Large intestine (tissue), 3 donors: ENCODE data around the gene SLC6A4. TPM values are rescaled to one million over a fixed set of nuclear protein-coding genes. Genes with fewer than 3 reads are reported as not detected.
"Not testable (repeated sequence)": the region's sequence is repeated elsewhere in the genome, so short reads cannot be mapped to it uniquely, and the experiment has no call there.

Source experiments
- DNase-seq, 2 donors: peaks; one replicate each; pipeline versions ENCODE4 v3.0.0 to v3.0.0-alpha.2; 2013
- H3K27ac ChIP-seq: one replicate; pipeline ENCODE4 v1.5.1; 2013; ENCODE audit warnings: low read length
- H3K27me3 ChIP-seq: 2 replicates; pipeline ENCODE4 v1.6.1; 2013; ENCODE audit warnings: low read length; ENCODE audit not compliant: control insufficient read depth, insufficient read depth
- H3K36me3 ChIP-seq: 2 replicates; pipeline ENCODE4 v1.6.1; 2013; ENCODE audit warnings: low read length; ENCODE audit not compliant: control insufficient read depth, insufficient read depth
- H3K4me1 ChIP-seq: one replicate; pipeline ENCODE4 v1.6.1; 2013; ENCODE audit warnings: low read length; ENCODE audit not compliant: control insufficient read depth, insufficient read depth
- H3K4me3 ChIP-seq: one replicate; pipeline ENCODE4 v1.5.1; 2013; ENCODE audit warnings: low read length
- H3K9me3 ChIP-seq: one replicate; pipeline ENCODE4 v1.6.1; 2013; ENCODE audit warnings: mild to moderate bottlenecking, low read depth, low read length, moderate library complexity; ENCODE audit not compliant: control insufficient read depth
- WGBS: methylation state at CpG from one replicate; pipeline ENCODE4 v1.1.5; 2013; ENCODE audit warnings: low lambda C conversion rate; ENCODE audit not compliant: insufficient coverage; 5-methylcytosine and 5-hydroxymethylcytosine counted together
- polyA plus RNA-seq: library from polyadenylated mRNA; unstranded; fragments of 120-200 nt; gene quantifications from one replicate; pipeline ENCODE4 v1.2.1, GENCODE V29; 2013

The SLC6A4 gene
- polyA plus RNA-seq, 1 donor: 30.1 TPM

DNA sequence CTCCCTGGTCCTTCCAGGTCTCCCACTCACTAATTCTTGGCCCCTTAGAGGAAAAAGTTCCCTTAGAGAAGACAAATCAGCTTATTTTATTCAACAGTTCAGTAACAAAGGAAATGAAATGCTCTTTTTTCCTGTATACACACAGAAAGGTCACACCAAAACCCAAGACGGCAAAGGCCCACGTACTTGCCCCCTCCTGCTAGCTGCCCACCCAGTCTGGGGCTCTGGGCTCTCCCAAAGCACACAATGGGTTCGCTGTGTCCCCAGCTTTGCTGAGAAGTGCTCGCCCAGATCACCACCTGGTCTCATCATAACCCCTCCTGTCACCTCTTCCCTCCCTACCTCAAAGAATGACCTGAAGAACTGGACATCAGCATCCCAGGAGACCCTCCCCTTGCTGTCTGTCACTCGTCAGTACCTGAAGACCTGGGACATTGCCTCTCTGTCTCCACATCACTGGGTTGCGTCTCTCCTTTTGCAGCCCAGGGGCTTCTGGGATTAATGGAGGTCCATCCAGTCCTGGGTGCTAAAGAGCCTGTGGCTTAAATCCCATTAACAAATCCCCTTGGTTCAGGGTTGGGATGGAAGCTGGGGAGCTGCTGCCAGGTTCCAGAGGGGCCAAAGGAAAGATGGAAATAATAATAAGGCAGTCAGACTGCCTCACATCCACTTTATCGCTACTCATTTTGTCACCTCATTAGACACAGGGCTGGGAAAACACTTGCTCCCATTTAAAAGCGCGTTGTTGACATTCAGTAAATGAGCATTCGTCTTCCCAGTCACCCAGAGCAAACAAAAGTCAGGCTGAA, 3.3 kb downstream of the SLC6A4 start:
- Histone ChIP-seq H3K27ac (no peak overlapping the region), H3K36me3 (no peaks in the 10 kb centered on the region), H3K9me3 (peaks cover 8% of the 10 kb centered on the region), H3K4me3 (no peak overlapping the region), H3K27me3 (peaks cover 27% of the 10 kb centered on the region), H3K4me1 (peaks cover 31% of the 10 kb centered on the region)
- WGBS: 90% methylated on average over 2 of the region's 10 CpGs
- DNase-seq: no peak

DNA sequence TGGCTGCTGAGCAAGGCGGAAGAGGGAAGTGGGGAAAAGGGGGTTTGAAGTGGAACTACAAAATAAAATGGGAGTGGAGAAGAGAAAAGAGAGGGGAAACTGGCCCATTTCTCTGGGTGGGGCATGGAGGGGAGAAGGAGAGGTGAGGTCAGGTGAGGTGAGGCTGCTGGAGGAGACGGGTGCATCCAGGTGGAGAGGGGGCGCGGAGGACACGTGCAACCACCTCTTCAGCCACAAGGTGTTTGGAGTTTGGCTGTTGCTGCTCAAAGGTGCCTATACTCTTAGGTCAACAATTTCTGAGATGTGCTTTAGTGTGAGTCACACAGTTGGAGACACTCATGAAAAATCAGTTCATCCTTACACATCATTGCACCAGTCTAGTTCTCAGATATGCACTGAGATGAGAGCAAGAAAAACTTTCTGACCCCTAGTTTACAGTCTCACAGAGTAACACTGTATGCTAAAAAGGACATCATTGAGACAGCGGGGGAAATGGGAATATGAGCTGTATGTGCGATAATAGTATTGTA, 4.8 kb downstream of the SLC6A4 start:
- peaks cover 20% of the 10 kb centered on the region for H3K27me3 ChIP-seq
- no peak for DNase-seq
- no peaks in the 10 kb centered on the region for H3K36me3 ChIP-seq
- peaks cover 5% of the 10 kb centered on the region for H3K9me3 ChIP-seq
- no peak overlapping the region for H3K4me3 ChIP-seq
- WGBS: 100% methylated on average over 1 of the region's 7 CpGs
- no peak overlapping the region for H3K27ac ChIP-seq
- H3K4me1 ChIP-seq: peaks cover 33% of the 10 kb centered on the region

DNA sequence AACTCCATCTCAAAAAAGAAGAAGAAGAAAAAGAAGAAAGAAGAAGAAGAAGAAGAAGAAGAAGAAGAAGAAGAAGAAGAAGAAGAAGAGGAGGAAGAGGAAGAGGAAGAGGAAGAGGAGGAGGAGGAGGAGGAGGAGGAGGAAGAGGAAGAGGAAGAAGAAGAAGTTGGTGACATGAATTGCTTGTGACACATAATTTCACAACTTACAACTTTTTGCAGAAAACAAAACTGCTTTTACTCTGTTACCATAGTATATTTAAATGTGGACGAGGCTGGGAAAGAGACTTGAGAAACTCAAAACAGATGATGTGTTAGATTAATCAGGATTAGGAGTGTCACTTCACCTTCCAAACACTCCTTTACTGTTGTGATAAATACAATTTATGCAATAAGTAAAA, 5.5 kb downstream of the SLC6A4 start:
- peaks cover 16% of the 10 kb centered on the region for H3K27me3 ChIP-seq
- not testable (repeated sequence) for H3K36me3 ChIP-seq, H3K4me3 ChIP-seq, H3K9me3 ChIP-seq, DNase-seq, H3K27ac ChIP-seq
- H3K4me1 ChIP-seq: peaks cover 35% of the 10 kb centered on the region
- 100% methylated on average over 1 of the region's 1 CpG for WGBS

DNA sequence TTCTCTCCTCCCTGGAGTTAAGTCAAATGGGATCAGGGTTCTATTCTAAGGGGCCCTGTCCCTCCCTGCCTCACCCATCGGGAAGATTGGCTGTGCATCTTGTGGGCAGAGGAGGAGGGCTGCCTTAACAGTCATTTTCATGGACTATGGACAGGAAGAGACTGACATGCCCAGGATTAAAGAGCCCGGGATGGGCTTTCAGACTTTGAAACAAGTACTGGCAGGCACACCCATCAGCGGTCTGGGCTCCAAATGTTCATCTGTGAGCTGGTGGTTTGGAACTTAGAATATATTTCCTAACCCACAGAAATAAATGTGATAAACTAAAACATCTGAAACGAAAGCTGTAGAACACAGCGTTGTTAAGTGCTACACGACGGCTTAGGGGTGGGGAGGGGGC, 6.5 kb downstream of the SLC6A4 start:
- Histone ChIP-seq H3K4me3 (no peak overlapping the region), H3K27me3 (peaks cover 10% of the 10 kb centered on the region), H3K4me1 (peaks cover 41% of the 10 kb centered on the region), H3K9me3 (no peaks in the 10 kb centered on the region), H3K27ac (peak overlapping the region; percentile 28), H3K36me3 (no peaks in the 10 kb centered on the region)
- peak; percentile 76 to 89 for DNase-seq
- 60% methylated on average over 2 of the region's 7 CpGs for WGBS

DNA sequence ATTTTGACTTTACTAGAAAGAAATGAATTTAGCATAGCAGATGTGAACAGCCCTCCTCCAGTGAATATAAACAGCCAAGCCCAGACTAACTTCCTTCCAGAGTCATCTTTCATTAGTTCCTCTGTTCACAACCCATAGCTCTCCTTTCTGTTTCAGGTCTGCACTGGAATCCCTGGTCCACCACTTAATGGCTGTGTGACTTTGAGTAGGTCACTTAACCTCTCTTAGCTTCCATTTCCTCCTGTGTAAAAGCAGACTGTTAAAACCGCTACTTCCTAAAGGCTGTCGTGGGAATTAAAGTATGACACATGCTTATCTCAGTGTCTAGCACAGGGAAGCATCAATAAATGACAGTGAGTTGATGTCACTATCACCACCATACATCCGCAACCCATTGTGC, 7.5 kb downstream of the SLC6A4 start:
- H3K36me3 ChIP-seq: no peaks in the 10 kb centered on the region
- peaks cover 4% of the 10 kb centered on the region for H3K27me3 ChIP-seq
- H3K27ac ChIP-seq: no peak overlapping the region
- WGBS: no CpG with 5 or more reads among the region's 3 CpGs
- peaks cover 51% of the 10 kb centered on the region for H3K4me1 ChIP-seq
- H3K4me3 ChIP-seq: no peak overlapping the region
- H3K9me3 ChIP-seq: no peaks in the 10 kb centered on the region
- DNase-seq: no peak

DNA sequence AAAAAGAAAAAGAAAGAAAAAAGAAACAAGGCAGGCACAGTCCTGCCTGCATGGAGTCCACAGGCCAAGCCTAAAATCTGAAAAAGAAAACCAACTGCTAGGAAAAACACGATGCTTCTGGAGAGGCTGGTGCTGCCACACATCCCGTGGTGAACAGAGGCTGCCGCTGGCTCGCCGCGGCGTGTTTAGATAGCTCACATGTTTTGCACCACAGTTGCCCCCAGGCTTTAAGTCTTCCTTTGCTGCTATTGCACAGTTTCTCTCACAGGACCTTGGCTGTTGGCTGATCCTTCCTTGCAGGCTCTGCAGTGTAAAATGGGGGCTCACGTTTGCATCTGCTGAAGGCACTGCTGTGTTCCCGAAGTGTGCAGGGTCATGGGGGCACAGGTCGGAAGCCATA, 8.6 kb downstream of the SLC6A4 start:
- Histone ChIP-seq H3K27me3 (no peaks in the 10 kb centered on the region), H3K4me1 (peaks cover 61% of the 10 kb centered on the region), H3K27ac (no peak overlapping the region), H3K4me3 (no peak overlapping the region), H3K9me3 (no peaks in the 10 kb centered on the region), H3K36me3 (no peaks in the 10 kb centered on the region)
- no peak for DNase-seq
- 83% methylated on average over 1 of the region's 10 CpGs for WGBS

DNA sequence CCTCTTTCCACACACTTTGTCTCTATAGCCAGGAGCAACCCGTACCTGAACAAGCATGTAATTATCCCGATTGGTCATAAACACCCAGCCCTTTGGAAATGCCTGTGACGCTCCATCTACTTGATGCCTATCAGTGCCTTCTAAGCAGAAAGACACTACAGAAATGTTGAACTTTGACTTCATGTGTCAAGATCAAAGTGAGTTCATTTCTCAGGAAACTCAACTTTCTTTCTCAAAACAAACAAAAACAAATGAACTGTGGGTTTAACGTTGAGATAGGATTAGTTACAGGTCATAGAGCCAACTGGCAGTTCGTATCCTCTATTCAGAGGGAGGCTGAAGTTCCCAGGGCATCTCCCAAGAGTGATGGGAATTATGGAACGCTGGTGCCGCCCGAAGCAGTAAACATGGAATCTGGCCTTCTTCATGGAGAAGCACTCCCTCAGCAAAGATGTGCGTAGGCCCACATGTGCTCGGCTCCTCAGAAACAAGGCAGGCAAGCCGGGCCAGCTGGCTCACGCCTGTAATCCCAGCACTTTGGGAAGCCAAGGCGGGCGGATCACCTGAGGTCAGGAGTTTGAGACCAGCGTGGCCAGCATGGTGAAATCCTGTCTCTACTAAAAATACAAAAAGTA, 9.5 kb downstream of the SLC6A4 start:
- no CpG with 5 or more reads among the region's 15 CpGs for whole genome bisulfite sequencing
- Histone ChIP-seq H3K27ac (peak overlapping the region; percentile 68), H3K4me1 (peaks cover 67% of the 10 kb centered on the region), H3K36me3 (no peaks in the 10 kb centered on the region), H3K4me3 (no peak overlapping the region), H3K27me3 (no peaks in the 10 kb centered on the region), H3K9me3 (no peaks in the 10 kb centered on the region)
- peak; percentile 84 to 93 for DNase-seq

DNA sequence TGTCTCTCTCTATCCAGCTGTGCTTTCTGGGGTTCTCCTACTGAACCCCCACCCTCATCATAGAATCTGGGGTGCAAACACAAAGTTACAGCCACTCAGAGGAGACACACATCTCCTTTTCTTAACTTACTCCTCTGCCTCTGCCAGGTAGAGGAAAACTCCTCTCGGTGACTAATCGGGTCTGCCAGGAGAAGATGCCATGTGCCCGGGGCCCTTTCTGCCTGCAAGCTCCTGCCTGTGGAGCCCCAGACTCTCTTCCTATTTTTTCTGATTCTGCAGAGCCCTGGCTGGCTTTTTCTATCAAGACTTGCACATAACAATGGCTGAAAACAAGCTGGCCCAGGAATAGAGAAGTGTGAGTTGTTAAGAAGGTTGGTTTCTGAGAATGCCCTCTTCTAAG, 10.4 kb downstream of the SLC6A4 start:
- Histone ChIP-seq H3K4me3 (no peak overlapping the region), H3K36me3 (no peaks in the 10 kb centered on the region), H3K4me1 (peaks cover 73% of the 10 kb centered on the region), H3K27ac (peak overlapping the region; percentile 68), H3K27me3 (no peaks in the 10 kb centered on the region), H3K9me3 (no peaks in the 10 kb centered on the region)
- DNase-seq: no peak
- no CpG with 5 or more reads among the region's 3 CpGs for WGBS

DNA sequence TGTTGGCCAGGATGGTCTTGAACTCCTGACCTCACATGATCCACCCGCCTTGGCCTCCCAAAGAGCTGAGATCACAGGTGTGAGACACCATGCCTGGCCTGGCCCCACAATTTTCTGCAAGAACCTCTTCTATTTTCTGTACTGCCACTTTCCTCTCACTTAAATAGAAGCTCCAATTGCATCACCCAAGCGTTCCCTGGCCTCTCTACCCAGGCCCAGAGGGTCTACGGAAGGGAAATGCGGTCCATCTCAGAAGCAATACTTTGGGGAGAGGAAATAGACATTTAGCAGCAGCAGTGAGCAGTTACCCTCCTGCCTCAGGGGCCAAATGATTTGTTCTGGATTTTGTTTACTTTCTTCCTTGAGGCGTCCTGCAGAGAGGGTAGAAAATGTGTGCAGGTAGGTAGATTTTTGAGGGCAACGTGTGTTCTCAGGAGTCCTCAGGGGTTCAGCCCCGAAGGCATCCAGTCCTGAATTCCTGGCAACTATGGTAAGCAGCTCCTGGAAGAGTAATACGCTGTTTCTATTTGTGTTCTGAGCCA, 11.0 kb downstream of the SLC6A4 start:
- peaks cover 75% of the 10 kb centered on the region for H3K4me1 ChIP-seq
- H3K4me3 ChIP-seq: no peak overlapping the region
- no peak for DNase-seq
- no peak overlapping the region for H3K27ac ChIP-seq
- WGBS: 100% methylated on average over 1 of the region's 8 CpGs
- H3K9me3 ChIP-seq: no peaks in the 10 kb centered on the region
- no peaks in the 10 kb centered on the region for H3K36me3 ChIP-seq
- no peaks in the 10 kb centered on the region for H3K27me3 ChIP-seq

DNA sequence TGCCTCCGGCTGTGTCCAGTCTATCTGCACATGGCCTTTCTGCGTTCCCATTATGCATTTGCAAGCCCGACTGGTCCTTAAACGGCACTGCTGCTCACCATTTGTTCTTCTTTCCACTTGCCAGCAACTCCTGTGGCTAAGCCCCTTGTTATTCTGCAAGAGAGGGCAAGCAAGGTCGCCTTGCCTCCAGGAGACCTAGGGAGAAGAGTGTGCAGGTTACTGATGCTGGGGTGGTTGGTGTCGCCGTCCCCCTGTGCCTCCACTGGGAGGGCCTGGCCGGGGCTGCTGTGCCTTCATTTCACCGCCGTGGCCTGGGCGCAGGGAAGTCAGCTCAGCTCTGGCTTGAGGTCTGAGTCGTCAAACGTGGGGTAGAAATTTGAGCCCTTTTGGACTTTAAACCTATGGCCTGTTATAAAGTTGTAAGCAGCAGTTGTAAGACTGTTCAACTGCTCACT, 12.7 kb downstream of the SLC6A4 start:
- DNase-seq: peak; percentile 79 to 90
- Histone ChIP-seq H3K27me3 (no peaks in the 10 kb centered on the region), H3K4me1 (peaks cover 68% of the 10 kb centered on the region), H3K4me3 (peak overlapping the region; percentile 5), H3K9me3 (no peaks in the 10 kb centered on the region), H3K27ac (peak overlapping the region; percentile 82), H3K36me3 (no peaks in the 10 kb centered on the region)
- no CpG with 5 or more reads among the region's 13 CpGs for WGBS
